HG03103 (cell line): ENCODE measurements around the gene HAO1.

Experiments
- ATAC-seq: cut with Tn5 transposase; IDR thresholded peaks from one replicate; pipeline ENCODE4 v1.9.1; 2021; ENCODE audit warnings: low read depth; ENCODE audit not compliant: unreplicated experiment

Gene HAO1

DNA sequence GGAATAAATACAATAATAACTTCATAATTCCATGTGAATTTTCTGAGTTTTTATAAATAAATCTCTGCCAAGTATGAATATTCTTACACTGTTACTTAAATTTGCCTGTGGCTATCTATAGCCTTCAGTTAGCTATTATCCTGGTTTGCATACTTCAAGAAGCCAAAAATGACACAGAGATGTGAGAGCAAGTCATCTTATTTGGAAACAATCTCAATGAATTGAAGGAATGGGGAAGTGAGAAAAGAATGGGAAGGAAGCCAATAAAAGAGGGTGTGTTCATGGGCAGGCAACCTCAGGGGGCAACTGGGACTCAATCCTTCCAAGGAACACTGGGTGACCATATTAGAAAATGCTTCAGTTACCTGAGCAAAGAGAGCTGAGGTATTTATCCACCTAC, 9.9 kb downstream of the HAO1 start:
- ATAC-seq: no peak

DNA sequence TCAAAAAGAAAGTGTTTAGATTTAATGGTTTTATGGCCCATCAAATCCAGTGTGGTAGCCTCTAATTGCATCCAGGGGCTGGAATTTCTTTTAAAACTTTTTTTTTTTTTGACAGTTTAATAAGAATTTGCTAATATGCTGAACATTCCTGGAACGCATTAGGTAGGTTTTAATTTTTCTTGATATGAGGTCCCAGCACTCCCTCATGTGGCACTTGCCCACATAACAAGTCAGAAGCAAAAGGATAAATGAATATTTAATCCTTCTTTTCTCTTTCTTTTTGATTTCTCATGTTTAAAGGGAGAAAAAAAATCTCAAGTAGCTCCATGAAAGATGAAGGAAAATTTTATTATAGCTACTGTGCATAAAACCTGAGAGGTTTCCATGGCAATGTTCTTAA, 13.5 kb downstream of the HAO1 start:
- no peak for ATAC-seq

DNA sequence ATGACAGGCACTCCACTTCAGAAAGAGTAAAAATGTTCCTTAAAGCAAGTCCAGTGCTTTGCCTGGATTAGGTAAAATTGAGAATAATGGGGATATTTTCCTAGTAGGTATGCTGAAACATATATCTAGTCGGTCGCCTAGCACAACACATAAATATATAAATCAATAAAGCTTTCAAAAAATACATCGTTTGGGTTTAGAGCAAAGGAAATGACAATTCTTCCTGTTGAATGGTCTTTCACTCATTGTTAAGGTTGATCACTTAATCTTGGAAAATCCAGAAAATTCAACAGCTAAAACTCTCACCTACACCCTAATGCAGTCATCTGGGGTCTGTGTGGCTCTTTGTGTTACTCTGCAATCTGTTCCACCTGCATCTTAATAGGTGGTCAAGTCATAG, 13.9 kb downstream of the HAO1 start:
- no peak for ATAC-seq

DNA sequence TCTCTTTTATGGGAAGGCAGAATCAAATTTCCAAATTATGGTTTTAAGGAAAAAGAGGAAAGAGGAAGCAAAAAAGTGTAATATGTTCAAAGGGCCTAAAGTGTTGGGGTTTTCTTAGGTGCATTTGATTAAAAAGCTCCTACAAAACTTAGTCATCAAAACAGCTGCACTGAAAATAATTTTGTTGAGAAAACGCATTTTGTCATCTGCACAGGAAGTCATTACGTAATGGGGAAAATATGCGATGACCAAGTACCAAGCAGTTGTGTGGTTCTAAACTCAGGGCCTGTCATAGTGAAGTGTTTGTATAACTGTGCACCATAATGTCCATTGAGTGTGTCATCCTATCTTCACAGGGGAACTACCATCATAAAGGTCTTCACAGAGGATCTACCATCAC, 15.6 kb downstream of the HAO1 start:
- no peak for ATAC-seq

DNA sequence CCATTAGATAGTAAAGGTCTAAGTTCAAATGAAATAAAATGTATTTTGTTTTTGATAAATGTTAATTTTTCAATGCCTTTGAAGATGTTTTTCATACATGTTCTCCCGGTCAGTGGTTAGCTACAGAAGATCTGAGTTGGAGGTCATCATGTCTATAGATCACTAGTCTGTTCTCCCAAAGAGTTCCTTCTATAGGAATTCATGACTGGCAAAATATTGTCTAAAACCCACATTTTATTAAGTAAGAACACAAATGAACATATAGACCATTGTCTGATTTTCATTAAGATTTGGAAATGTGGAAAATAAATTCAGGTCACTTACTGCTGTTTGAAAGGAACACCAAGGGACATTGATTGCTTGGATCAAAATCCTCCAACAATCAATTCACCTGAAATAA, 23.6 kb downstream of the HAO1 start:
- no peak for ATAC-seq

DNA sequence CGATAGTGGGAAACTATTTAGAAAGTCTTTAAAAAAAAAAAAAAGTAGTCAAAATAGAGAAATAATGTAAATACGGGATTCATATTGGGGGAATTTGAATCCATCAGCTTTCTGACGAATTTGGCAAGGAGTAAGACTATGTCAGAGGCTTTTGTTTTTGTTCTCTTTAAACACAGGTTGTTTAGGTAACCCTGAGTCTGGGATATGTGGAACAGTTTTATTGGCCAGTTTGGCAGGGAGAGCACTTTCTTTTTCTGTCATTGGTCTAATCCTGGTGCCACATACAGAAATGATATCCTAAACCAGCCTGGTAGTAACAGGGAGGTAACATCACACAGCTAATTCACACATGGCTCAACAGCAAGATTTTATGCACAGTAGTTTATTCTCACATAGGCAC, 27.7 kb downstream of the HAO1 start:
- ATAC-seq: no peak

DNA sequence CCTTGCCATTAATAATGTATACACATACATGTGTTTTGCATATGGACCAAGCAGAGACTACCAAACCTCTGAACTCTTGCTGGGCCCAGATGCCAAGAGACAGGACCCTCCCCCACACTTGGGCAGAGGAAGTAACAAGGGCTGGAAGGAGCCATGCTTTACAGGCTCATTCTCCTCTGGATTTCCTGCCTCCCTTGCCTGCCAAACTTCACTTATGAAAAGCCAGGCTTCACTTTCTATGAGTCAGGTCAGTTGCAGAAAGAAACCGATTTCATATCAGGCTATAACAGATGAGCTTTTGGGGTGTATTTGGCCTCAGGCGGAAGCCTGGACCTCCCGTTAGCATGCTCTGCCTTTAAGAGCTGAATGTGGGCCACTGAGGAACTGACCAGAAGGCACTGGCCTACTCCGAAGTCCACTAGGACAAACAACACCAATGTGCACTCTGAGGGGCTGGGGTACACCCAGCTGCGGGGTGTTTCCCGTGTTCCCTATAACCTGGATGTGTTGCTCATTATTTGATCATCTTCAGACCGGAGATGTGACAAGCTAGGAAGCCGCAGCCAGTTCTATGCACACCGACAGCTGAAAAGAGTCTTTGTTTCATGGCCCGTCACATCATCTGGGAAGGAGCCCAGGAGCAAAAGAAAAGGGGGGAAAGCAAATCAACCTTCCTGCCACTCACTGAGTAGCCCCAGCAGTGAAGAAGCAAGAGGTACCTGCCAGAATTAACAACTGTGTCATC, 28.5 kb downstream of the HAO1 start:
- no peak for ATAC-seq

DNA sequence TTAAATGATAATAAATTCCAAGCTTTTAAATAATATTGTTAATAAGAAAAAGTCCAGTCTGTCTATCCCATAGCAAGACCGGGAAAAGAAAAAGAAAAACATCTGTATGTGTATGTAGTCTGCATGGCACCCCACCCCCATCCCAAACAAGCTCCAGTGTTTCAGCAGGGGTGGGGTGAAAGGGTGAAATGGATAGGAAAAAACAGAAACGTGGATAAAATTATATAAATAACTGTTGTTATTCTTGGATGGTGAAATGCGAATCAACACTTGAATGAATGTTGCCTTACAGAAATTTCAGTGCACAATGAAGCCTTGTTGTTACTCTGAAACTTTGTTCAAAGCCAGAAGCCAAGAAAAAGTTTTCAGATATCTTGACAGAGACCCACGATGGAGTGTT, 31.4 kb downstream of the HAO1 start:
- ATAC-seq: no peak

DNA sequence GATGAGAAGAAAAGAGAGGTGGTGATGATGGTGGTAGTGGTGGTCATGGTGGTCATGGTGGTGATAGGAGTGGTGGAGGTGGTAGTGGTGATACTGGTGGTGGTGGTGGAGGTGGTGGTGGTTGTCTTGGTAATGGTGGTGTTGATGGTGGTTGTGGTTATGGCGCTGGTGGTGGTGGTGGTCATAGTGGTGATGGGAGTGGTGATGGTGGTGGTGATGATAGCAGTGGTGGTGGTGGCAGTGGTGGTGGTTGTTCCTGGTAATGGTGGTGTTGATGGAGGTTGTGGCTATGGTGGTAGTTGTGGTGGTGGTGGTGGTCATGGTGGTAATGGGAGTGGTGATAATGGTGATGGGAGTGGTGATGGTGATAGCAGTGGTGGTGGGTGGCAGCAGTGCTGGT, 36.8 kb downstream of the HAO1 start:
- ATAC-seq: no peak

DNA sequence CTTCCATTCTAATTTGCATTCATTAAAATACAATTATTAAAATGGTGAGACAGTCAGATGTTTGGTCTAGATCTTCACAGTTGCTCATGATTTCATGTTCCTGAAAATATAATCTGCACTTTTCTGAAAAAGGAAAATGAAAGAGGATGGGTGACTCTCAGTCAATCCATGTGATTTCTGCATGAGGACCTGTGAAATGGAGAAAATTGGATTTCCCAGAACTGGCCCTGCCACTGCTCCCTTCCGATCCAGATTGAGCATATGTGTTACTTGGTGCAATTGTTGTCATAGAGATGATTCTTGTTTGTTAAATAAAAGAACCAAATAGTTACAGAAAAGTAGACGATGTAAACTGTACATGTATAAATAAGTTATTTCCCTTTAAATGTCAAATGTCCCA, 37.4 kb downstream of the HAO1 start:
- no peak for ATAC-seq

DNA sequence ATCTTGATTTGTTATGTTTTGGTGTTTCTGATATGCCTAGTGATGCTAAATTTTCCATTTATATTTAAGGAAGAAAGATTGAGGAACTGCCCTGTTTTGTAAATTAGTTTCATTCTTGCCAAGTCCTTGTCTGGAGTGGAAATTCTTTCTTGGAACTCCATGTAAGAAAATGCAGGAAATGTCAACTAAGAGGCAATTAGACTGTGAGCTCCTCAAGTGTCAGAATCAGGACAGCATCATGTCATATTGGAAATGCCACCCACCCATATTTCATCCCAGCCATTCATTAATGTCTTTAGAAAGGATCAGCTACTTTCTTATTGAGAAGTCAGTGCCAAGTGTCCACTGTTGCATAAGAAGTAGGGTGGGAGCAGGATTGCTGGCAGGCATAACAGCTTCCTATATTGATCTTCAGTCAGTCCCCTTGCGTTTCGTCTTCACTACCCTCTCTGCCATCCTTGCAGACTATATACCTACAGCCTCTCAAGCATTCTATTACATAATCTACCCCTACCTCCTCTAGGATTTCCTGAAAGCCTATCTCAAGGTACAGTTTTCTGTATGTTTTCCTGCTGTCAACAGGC, 42.4 kb downstream of the HAO1 start:
- no peak for ATAC-seq

DNA sequence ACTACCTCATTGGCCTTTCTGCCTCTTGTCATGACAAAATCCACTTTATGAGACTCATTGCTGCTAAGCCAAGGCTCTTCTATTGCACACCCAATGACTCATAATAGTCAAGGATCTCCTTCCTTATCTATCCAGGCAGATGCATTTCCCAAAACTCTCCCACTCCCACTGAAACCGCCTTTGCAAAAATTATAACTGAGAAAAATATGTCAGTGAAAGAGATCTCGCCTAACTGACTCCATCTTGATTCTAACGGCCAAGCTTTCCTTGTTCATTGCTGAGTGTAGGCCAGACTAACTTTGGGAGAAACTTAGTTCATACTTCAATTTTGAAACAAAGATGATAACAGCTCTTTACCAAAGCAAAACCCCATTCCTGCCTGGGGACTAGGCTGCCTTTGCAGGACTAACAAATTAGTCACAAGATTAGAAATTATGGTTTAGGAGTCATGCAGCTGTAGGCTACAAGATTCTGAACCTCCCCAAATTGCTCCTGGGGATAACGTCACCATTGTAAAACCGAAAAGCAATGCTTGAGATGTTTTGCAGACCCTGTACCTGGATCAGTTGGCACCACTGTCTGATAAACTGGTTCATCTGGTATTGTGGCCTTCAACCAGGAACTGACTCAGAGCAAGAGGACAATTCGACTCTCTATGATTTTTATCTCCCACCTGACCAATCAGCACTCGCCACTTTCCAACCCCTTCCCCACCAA, 47.1 kb downstream of the HAO1 start:
- ATAC-seq: no peak

DNA sequence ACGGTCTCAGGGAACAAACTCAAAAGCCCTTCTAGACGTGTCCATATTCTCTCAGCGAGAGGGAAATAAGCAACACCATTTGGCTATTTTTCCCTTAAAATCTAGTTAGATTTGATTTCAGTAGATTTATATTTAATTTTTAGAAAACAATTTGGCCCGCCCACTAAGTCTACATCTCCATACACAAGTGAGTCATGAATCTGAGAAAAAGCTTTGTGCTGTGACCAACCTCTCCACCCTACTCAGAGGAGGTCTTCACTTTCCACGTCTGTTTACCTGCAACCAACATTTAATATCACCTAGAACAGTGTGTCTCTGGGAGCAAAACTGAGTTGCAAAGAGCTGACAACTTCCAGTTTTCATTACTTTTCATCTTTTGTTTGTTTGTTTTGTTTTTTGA, 48.6 kb downstream of the HAO1 start:
- no peak for ATAC-seq

DNA sequence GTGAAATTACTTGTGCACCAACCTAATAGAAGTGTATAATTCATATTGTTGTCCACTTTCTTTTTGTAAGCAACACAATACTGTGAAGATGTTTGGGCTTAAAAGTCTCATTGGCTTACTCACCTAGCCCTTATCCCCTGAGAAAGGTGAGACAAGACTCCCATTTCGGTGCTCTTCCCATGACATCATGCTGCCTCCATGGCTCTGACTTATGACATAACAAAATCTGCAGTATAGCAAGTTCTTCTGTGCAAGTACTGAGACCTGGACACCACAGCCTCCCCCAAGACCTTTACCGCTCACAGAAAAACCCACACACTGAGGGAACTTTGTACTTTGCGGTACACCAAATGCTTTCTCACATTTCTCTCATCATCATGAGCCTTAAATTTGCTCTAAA, 50.5 kb downstream of the HAO1 start:
- ATAC-seq: no peak

DNA sequence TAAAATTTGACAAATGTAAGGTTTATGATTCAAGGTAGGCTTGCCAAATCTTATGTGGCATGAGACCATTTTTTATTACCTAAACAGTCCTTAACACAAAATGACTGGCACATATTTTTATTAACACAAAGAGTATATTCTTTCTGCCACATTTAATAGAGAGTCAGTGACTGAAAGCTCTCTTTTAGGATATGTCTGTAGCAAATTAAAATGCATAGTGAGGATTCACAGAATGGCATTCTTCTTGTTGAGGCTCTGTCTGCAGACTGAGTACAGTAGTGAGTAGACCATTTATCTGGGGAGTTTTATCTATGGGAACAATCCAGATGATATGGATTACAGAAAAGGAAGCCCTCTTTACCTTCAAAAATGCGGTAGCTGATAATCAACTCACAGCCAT, 56.5 kb downstream of the HAO1 start:
- no peak for ATAC-seq

DNA sequence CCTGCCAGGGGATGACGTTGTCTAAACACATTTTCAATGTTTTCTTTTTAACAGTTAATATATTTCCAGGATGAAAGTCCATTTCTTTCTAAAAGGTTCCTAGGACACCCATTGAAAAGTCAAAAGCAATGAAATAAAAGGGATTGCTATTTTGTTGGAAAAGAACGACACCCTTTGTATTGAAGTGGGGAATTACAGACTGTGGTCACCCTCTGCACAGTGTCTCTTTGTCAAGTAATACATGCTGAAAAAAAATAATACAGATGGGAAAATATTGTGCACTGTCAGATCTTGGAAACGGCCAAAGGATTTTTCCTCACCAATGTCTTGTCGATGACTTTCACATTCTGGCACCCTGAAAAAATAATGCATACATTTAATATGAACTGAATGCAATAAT, 56.9 kb downstream of the HAO1 start:
- no peak for ATAC-seq

DNA sequence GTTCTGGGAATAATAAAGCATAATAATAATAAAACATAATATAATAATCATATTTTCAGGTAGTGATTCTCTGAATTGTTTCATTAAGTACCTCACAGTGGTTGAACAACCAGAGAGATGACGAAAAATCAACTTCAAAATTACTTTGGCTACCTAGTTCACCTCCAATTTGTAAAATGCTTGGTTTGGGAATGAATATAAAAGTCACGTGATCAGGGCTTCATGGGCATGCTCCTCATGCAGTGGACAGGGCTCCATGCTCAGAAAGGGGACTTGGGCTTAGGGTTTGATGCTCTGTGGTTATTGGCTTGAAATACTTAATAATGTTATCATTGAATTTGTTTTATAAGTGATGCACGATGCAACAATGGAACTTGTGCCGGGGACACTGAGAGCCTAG, 58.2 kb downstream of the HAO1 start:
- no peak for ATAC-seq

DNA sequence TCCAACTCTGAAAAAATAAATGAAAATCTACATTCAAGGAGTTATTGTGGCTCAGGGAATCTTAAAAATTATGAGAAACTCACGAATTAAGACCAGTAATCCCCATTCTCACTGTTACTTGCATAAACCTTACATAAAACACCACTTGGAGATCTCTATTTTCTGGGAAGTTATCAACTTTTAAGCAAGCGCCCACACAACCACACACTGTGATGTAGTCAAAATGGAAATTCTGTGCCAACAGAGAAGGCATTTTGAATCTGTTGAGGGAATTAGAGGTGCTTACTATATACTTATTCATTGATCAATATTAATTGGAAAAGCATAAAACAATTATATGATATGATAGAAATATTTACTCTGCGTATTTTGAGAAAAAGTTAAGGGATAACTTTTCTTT, 58.7 kb downstream of the HAO1 start:
- no peak for ATAC-seq

DNA sequence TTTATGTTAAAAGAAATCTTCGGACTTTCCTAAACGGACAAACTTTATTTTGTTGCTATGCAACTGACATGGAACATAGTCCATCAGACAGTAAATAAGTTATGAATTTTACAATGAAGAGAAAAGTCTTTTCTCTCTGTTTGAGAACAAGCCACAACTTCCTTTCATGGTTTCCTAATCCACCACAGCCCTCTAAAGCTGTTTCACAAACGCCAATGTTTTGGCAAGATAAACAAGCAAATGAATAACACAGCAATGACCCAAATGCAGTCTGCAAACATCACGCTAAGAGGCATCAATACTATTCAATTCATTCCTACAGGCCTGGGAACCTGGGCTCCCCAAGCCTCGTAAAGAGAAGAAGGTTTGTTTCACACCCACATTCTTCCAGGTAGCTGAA, 60.4 kb downstream of the HAO1 start:
- ATAC-seq: no peak

DNA sequence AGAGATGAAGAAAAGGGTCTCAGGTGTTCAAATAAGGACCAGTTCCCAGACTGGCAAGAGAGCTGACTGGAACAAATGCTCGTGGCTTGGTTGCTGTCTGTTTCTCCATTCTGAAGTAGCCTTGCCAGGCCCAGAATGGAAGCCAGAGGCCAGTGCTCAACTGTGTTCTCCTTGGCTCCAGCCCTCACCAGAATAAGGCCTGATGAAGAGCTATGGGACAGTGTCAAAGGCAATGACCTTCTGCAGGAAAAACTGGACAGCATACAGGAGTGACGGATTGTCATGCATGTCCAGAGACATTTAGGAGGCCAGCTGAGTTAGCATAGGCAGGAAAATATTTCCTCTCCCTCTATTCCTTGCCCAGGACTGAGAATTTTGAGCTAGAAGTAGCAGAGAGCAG, 72.2 kb downstream of the HAO1 start:
- no peak for ATAC-seq

DNA sequence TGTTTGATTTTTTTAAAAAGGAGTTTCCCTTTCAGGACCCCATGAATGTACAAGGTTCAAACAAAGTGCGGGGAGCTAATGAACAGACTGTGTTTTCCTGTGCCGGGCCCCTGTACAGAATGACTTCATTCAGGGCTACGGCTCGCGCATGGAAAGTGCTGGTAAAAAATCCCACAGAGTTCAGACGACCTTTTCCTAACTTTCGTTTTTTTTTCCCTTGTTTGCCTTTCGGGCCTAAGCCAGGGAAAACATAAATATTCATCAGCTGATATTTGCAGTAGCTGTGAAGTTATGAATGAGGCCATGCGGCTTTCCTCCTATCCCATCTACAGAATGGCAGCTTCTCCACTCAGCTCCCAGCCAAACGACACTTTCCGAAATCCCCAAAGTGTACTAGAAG, 74.0 kb downstream of the HAO1 start:
- no peak for ATAC-seq

DNA sequence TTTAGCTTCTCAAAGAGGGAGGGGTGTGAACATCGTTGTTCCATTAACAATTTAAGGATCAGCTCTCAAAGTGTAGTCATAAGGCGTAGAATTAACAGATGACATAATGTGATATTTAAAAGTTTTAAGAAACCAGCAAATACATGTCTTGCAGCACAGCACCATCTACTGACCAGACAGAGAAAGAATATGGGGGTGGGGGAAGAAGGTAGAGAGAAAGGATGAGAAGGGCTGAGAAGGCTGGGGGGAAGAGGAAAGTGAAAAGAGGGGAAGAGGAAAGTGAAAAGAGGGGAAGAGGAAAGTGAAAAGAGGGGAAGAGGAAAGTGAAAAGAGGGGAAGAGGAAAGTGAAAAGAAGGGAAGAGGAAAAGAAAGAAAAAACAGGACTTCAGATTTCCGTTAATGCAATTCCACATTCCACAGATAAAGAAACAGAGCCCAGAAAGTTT, 80.9 kb downstream of the HAO1 start:
- ATAC-seq: no peak
